ENCODE data around the gene BCAP31. TPM values are rescaled to one million over a fixed set of nuclear protein-coding genes. Genes with fewer than 3 reads are reported as not detected.

The BCAP31 gene
- total RNA-seq, 1 experiment from 2014 or later: 371 TPM

GRCh38 chrX:153725832-153726285 is 1.7 kb upstream of the BCAP31 start:
- peaks cover 23% of the 10 kb centered on the region for H3K4me1 Mint-ChIP-seq (ENCODE audit: low read depth, unreplicated experiment)
- no peak for DNase-seq
- H3K27ac Mint-ChIP-seq (ENCODE audit: unreplicated experiment): no peak overlapping the region
- BruUV-seq (replicated peaks): no TSS peak
- no peaks in the 10 kb centered on the region for H3K9me3 Mint-ChIP-seq (ENCODE audit: low read depth, unreplicated experiment)
- TF ChIP-seq CTCF (IDR thresholded peaks at IDR 0.05; ENCODE audit: unreplicated experiment): no peak
- no peaks in the 10 kb centered on the region for H3K27me3 Mint-ChIP-seq (ENCODE audit: unreplicated experiment)
- H3K36me3 Mint-ChIP-seq (ENCODE audit: insufficient read depth, unreplicated experiment): peaks cover 48% of the 10 kb centered on the region
- H3K4me3 Mint-ChIP-seq (ENCODE audit: low read depth, unreplicated experiment): peak overlapping the region; percentile 45
- intact Hi-C loops (cut with micrococcal nuclease; ENCODE audit: unreplicated experiment): no loop called here
- CTCF ChIA-PET: no interaction called here

GRCh38 chrX:153725039-153725831 is 1.0 kb upstream of the BCAP31 start:
- BruUV-seq (replicated peaks): TSS peak; percentile 24
- no peak for TF ChIP-seq CTCF (IDR thresholded peaks at IDR 0.05; ENCODE audit: unreplicated experiment)
- H3K9me3 Mint-ChIP-seq (ENCODE audit: low read depth, unreplicated experiment): no peaks in the 10 kb centered on the region
- intact Hi-C loops (cut with micrococcal nuclease; ENCODE audit: unreplicated experiment): no loop called here
- peaks cover 44% of the 10 kb centered on the region for H3K36me3 Mint-ChIP-seq (ENCODE audit: insufficient read depth, unreplicated experiment)
- peak overlapping the region; percentile 84 for H3K4me3 Mint-ChIP-seq (ENCODE audit: low read depth, unreplicated experiment)
- no peaks in the 10 kb centered on the region for H3K27me3 Mint-ChIP-seq (ENCODE audit: unreplicated experiment)
- H3K4me1 Mint-ChIP-seq (ENCODE audit: low read depth, unreplicated experiment): peaks cover 20% of the 10 kb centered on the region
- H3K27ac Mint-ChIP-seq (ENCODE audit: unreplicated experiment): no peak overlapping the region
- CTCF ChIA-PET: no interaction called here
- no peak for DNase-seq

GRCh38 chrX:153723351-153724251 is 586 bp downstream of the BCAP31 start:
- CTCF ChIA-PET: interaction anchor here (0.6 to 1.0 kb wide), 4 partner anchors 13 to 15 kb away, joined by 3 read pairs; no protein-coding TSS in a partner anchor
- H3K4me1 Mint-ChIP-seq (ENCODE audit: low read depth, unreplicated experiment): peaks cover 20% of the 10 kb centered on the region

More at GRCh38 chrX:153723351-153724251, 586 bp downstream of the BCAP31 start:
- H3K36me3 Mint-ChIP-seq (ENCODE audit: insufficient read depth, unreplicated experiment): peaks cover 55% of the 10 kb centered on the region
- DNase-seq: peak; percentile 63
- peak overlapping the region; percentile 79 for H3K27ac Mint-ChIP-seq (ENCODE audit: unreplicated experiment)
- peak overlapping the region; percentile 84 for H3K4me3 Mint-ChIP-seq (ENCODE audit: low read depth, unreplicated experiment)
- H3K9me3 Mint-ChIP-seq (ENCODE audit: low read depth, unreplicated experiment): no peaks in the 10 kb centered on the region
- peak; percentile 38 for TF ChIP-seq CTCF (IDR thresholded peaks at IDR 0.05; ENCODE audit: unreplicated experiment)
- intact Hi-C loops (cut with micrococcal nuclease; ENCODE audit: unreplicated experiment): no loop called here
- no peaks in the 10 kb centered on the region for H3K27me3 Mint-ChIP-seq (ENCODE audit: unreplicated experiment)
- BruUV-seq (replicated peaks): no TSS peak

Measured in Calu3 (cell line).